SKM-1 (cell line): ENCODE measurements around the gene PCCA.
"Not testable (repeated sequence)": the region's sequence is repeated elsewhere in the genome, so short reads cannot be mapped to it uniquely, and the experiment has no call there.

Experiments used
- DNase-seq: peaks from one replicate; lab custom pipeline; 2025; ENCODE audit not compliant: unreplicated experiment; lab: John Stamatoyannopoulos, UW

Gene PCCA

DNA sequence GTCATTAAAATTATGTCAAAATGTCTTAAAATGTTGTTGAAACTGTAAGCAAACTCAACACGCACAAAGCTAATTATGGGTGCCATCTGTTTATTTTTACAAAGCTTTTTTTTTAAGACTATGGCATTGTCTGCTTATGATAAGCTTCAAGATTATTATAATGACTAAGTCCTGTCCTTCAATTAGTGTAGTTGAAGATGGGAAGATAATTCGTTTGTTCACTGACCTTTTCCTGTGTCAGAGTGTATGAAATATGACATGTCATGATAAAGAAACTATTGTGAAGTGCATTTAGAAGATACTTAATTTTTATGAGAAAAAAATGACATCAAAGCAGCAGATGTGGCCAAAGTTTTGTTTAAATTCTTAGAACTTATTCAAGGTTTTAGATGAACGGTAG is 211.3 kb downstream of the PCCA start:
- no peak for DNase-seq

DNA sequence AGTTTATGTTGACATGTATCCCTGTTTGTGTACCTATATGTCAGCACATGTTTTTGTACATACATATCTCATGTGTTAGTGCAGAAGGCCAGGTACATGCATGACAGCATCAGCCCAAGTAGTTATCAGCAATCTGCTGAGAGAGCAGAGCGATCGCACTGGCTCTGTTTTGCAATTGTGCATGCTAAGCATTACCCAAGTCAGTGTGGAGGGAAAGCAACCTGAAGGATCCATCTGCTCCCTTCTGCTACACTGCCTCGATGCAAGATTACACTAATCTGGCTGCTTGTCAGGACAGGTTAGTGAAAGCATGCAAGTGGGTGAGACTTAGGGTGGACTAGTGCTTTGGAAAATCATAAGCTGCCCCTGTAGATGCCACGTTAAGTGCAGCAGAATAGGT is 211.8 kb downstream of the PCCA start:
- DNase-seq = no peak

DNA sequence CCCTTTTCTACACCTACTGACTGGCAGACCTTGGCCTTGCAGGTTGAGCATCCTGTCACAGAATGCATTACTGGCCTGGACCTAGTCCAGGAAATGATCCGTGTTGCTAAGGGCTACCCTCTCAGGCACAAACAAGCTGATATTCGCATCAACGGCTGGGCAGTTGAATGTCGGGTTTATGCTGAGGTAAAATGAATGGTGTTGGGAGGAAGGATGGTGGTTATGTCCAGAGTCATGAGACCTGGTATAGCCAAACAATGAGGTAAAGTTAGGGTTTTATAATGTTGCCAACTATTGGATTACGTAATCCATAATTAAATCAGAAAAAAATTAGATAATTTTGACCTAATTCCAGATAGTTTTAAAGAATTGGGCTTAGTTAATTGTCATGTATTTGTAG is 212.5 kb downstream of the PCCA start:
- DNase-seq = no peak

GRCh38 chr13:100302391-100302790 is 213.5 kb downstream of the PCCA start:
- DNase-seq = no peak

DNA sequence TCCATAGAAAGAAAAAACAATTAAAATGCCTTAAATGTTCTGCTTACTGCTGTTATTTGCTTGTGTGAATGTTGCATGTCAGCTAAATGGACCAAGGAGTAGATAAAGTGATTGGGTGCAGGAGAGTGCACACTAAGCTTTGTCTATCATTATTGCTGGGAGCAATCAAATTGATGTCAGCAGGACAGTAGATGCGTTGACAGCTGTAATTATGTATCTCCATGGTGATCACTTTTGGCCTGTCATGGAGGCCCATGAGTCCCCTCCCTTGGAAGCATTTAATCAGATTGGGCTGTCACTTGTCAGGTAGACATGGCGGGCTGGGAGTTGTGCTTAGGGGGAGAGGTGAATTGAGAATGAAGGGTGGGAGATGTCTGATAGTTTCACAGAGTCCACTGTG is 215.3 kb downstream of the PCCA start:
- no peak for DNase-seq

- no peak for DNase-seq
These were observed 216.5 kb downstream of the PCCA start for GRCh38 chr13:100305398-100305797.

GRCh38 chr13:100306030-100306429 is 217.1 kb downstream of the PCCA start:
- DNase-seq = no peak

GRCh38 chr13:100306434-100306999 is 217.6 kb downstream of the PCCA start:
- no peak for DNase-seq

GRCh38 chr13:100314132-100314910 is 225.4 kb downstream of the PCCA start:
- no peak for DNase-seq

GRCh38 chr13:100315522-100315921 is 226.6 kb downstream of the PCCA start:
- no peak for DNase-seq

DNA sequence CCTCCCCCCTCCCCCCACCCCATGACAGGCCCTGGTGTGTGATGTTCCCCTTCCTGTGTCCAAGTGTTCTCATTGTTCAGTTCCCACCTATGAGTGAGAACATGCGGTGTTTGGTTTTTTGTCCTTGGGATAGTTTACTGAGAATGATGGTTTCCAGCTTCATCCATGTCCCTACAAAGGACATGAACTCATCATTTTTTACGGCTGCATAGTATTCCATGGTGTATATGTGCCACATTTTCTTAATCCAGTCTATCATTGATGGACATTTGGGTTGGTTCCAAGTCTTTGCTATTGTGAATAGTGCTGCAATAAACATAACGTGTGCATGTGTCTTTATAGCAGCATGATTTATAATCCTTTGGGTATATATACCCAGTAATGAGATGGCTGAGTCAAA is 229.6 kb downstream of the PCCA start:
- not testable (repeated sequence) for DNase-seq

- no peak for DNase-seq
These were observed 235.0 kb downstream of the PCCA start for GRCh38 chr13:100323937-100324336.

- DNase-seq = no peak
These were observed 241.8 kb downstream of the PCCA start for GRCh38 chr13:100330662-100331061.

- DNase-seq = no peak
These were observed 244.2 kb downstream of the PCCA start for GRCh38 chr13:100333141-100333540.

- no peak for DNase-seq
These were observed 245.3 kb downstream of the PCCA start for GRCh38 chr13:100334214-100334613.

DNA sequence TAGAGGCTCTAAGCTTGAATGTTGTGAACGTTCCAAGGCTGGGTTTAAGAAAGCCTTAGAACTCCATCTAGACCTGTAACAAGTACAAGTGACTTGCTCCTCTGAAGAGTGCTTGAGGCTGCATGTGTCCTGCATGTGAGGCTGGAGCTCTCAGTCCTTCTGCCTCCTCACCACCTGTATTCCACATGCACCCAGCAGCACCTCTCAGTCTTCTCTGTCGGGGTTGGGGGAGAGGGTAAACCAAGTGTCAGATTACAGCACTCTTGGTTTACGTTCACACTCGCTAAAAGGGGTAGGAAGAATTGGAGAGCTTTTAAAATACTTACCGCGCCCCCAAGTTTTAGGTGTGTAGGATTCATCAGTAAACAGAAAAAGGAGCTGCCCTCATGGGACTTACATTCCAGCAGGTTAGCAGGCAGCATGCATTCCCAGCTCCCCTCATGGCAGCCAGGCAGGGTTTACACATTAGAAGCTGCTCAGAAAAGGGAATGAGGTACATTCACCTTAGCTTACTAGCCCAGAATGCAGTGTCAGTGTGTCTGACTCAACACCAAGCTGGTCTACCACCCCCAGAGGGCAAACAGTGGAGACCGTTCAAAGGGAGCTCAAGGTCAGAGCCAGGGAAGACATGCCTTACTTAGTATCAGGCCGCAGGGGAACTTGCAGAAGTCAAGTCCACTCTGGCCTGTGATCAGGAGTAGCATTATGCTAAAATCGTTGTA is 248.1 kb downstream of the PCCA start:
- DNase-seq = no peak

DNA sequence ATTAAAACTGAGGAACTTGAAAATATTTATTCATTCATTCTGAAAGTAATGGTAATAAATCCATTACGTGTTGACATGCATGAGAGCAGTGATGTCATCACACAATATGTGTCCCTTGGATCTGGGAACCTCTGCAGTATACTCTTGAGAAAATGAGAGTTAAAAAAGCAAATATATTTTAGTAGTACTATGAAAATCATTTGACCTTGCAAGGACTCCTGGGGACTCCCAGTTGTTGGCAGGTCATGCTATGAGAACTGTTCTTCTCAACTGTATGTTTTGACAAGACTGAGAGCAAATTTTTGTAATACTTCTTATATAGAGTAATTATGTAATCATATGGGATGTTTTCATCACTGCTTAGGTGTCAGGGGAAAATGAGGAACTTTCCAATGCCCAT is 249.4 kb downstream of the PCCA start:
- DNase-seq = no peak

DNA sequence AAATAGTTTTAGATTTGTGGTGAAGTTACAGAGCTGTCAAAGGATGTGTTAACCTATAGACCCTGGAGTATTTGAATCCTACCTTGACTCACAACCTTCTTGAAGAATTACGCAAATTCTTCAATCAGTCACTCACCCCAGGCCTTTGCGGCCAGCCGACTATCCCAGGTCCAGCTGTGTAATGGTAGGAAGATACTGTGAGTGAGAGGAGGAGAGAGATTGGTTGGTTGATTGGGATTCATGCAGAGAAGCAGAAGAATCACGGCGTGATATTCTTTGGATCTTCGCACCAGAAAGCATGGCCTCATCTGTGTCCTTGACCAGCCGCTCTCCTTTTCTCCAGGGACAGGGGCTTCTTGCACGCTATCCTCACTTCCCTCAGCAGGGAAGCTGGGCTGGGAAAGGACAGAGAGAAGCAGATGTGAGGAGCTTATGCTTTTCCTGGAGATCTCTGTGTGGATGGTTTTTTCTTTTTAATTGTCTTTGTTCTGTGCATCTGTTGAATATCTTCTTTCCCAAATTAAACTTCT is 250.6 kb downstream of the PCCA start:
- no peak for DNase-seq

DNA sequence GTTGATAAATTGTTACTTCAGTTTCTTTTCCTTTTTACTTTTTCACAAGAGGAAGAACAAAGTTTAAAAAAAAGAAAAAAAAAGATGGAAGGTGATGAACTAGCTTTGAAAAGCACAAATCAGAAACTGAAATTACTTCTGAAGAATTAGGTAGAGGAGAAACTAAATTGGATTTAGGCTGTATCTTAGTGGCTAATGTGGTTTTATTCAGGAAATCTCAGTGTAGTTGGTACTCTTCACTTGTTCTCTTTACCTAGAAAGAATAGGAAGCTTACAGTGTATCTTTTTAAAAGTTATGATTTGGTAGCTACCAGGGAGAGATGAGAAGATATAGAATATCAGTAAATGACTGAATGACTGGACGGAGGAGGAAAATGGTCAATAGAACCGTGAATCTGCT is 252.0 kb downstream of the PCCA start:
- no peak for DNase-seq

- no peak for DNase-seq
These were observed 252.4 kb downstream of the PCCA start for GRCh38 chr13:100341327-100341726.

DNA sequence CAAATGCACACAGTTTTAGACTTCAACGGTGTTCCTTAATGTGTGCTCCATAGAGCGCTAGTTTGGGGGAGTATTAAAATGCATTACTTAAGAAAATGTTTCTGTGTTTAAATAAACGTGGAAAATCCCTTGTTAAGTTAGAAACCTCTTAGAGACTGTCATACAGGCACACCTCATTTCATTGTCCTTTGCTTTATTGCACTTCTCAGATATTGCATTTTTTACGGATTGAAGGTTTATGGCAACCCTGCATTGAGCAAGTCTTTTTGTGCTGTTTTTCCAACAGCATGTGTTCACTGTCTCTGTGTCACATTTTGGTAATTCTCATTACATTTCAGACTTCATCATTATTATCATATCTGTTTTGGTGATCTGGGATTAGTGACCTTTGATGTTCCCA is 255.7 kb downstream of the PCCA start:
- DNase-seq = no peak

DNA sequence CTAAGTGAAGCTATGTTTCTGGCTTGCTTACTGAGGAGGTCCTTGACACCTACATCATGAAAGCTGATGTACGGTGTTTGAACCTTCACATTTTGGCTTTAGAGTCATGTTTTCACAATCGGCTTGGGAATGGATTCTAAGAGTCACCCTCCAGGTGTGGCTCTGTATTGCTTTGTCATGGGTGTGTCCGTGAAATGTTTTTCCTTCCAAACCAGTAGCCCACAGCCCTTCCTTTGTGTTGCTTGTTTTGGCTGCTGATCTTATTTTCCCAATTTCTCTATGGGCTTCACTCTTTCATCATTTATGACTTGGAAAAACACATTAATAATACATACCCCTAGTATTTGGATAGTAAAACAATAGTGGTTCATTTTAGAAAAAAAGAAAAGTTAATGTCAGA is 259.1 kb downstream of the PCCA start:
- DNase-seq = no peak
